D341Med (cell line): ENCODE data around the gene BHLHE41.
A peak's percentile ranks its signal among the peaks of the same experiment; 100 is the strongest.

ENCODE experiments used
- DNase-seq: peaks from one replicate; pipeline ENCODE4 v3.0.0; 2012; ENCODE audit warnings: low spot score

The BHLHE41 gene

DNA sequence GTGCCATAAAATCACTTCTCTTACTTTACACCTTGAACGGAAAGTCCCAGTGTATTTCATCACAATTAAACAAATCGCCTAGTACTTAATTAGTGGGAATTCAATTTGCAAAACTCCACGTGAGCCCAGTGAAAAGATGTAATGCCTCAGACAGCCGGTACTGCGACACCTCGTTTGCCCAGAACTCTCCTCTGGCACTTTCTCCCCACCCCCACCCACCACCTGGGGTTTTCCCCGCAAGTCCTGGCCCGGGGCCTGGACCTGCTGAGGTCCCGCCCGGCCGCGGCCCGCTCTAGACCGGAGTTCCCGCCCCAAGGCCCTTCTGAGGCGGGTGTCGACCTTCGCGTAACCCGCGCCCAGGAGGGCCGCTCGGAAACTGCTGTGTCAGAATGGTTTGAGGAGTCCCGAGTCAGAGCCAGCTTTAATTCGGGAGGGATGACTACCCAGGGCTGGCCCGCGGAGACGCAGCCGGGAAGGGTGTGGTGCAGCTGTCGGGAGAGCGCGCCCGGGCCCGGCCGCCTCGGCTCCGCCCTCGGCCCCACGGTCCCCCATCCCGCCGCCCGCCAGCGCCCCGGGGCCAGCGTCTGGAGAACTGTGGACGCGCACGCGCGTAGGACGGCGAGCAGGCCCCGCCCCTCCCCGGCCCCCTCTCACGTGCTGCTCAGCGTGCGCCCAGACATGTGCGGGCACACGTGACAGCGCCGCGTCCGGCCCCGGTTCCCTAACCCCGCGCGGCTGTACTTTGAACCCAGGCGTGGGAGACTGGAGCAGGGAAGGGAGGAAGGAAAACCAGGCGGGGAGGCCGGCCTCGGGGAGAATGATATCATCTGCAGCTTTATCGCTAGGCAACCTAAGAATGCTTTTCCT, 10.8 kb downstream of the BHLHE41 start:
- peak; percentile 97 for DNase-seq

DNA sequence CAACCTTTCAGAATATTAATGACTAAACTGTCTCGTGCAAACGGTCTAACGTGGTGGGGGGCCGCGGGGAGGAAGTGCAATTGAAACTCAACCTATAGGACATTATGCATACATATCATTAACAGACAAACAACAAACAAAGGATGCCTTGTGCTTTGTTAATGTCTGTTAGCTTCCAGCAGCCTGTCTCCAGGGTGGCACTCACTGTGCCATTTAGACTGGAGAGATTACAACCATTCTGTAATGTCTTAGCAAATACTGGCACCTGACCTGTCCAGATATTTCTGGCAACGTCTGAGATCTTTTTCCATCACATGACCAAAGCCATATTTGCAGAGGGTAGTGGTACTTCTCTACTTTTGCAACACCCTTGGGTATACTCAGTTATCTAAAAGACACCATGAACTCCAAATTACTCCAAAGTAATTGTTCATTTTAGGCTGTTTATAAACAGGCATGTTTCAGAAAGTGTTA, 11.6 kb downstream of the BHLHE41 start:
- DNase-seq: no peak

DNA sequence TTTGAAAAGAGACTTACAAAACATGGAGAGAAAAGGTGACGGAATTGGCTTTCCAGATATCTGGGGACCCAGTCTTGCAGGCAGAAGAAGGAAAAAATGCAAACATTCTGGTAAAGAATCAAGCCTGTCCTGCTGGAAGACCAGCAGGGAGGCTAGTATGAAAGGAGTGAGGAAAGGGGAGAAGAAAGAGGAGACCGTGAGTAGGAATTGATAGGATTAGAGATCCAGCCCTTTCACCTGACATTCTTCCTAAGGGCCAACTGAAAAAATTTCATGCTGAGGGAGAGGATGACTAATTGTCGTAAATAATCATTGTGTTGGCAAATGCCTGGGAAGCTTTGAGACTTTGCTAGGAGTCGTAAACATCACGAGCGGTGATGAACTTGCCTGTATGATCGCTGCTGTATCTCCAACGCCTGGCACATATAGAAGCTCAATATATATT, 12.1 kb downstream of the BHLHE41 start:
- no peak for DNase-seq

DNA sequence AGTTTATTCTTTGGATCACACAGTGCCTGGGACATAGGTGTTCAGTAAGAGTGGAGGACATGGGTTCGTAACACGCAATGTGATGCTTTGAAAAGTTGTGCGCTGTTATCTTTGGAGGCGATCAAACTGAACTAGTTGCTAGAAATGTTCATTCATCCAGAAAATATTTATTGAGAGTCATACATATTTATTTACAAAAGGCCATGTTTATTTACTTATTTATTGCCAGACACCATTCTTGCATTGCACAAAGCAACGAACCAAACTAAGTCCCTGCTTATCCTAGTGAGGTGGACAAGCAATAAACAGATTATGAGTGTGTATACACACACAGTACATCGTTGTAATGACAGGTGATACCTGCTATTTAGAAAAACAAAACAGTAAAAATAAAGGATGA, 12.6 kb downstream of the BHLHE41 start:
- no peak for DNase-seq

DNA sequence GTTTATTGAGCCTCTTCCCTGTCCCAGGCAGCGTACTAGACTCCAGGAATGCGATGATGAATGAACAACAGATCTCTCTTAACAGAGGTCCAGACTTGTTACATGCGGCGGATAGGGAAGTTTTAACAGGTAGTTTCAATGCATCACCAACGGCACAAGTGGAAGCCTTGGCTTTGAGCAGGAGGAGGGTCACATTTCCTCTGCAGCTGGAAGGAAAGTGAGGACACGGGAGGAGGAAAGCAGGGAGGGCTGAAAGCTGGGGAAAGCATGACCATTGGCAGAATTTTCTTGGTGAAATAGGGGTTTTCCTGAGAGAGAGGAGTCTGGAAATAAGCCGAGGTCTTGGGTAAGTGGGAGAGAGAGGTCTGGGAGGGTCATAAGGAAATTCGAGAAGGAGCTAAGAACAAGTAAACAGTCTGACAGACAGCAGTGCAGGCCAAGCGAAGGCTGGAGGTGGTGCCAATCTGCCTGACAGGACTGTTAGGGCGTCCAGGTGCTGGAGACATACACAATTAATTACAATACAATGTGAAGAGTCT, 15.4 kb downstream of the BHLHE41 start:
- DNase-seq: no peak

DNA sequence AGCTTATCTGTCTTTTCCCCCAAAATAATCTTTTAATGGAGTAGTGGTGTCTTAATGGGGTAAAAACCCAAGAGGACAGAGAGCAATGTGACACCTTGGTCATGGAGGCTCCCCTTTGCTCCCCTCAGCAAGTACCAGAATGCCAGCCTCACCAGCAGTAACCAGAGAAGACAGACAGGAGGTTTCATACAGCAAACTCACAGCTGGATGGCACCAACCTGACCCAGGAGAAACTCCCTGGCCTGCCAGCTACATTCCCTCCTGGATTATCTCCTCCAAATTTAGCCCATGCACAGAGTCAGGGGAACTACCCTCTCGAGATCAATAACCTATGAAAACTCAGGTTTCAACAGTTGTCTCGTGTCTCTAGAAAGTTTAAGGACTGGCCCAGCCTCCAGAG, 15.9 kb downstream of the BHLHE41 start:
- DNase-seq: no peak

DNA sequence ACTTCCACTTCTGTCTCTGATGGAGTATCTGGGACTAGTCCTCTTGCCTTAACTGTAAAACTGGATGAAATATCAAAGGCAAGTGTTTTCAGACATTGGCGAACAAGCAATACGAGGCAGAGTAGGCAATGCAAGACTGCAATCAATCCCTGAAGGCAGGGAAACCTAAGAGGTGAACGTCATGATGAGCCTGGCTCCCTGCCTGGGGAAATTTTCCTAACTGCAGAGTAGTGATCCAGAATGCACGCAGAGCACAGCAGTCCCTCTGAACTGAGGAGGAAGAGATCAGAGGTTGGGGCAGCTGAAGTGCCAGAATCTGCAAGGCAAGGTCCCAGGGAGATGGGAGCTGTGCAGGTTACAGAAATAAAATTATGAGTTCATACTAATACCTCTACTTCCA, 18.5 kb downstream of the BHLHE41 start:
- DNase-seq: no peak

DNA sequence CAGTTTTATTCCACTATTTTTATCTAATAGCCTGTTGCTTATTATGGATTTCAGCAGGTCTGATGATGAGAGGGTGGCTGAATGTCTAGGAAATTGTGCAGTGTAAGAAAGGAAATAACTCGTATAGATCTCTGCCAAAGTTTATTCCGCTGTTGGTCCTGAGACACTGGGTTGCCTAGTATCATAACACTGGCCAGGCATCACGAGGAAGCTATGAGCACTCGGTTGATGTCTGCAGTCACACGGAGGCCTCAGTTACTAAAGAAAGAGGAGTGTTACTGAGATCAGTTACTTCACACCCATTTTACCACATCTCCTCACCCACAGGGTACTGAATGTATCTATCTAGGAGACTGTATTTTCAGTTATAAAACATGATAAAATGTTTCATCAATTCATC, 21.9 kb downstream of the BHLHE41 start:
- no peak for DNase-seq

DNA sequence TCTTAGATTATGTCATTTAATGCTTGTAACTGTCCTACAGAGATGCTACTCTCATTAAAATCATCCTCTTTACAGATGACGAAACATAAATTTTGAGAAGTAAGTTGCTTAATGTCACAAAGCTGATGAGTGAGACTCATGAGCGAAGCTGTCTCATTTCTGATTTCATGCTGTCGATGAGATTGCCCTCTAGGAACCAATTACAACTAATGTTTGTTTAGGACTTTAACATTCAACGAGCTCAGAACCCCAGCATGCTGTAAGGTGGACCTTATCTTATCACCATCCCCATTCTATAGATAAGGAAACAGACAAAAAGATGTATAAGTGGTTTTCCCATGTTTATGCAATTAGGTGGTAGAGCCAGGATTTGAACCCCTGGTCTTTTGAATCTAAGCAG, 23.1 kb downstream of the BHLHE41 start:
- no peak for DNase-seq

DNA sequence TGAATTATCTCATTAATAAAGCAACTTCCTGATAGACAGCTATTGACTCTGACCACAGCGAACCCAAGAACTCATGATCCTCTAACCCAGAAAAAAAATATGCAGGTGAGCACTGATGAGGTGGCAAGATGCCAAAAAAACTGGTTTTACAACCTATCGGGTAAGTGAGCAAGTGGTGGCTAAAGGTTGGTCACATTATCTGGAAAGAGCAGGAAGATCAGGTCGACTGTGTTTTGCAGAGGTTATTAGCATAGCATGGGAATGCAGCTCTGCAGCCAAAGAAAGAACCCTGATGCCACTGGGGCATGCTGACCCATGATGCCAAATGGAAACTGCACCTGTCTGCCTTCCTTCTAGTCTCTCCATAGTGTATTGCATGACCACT, 23.5 kb downstream of the BHLHE41 start:
- DNase-seq: no peak

DNA sequence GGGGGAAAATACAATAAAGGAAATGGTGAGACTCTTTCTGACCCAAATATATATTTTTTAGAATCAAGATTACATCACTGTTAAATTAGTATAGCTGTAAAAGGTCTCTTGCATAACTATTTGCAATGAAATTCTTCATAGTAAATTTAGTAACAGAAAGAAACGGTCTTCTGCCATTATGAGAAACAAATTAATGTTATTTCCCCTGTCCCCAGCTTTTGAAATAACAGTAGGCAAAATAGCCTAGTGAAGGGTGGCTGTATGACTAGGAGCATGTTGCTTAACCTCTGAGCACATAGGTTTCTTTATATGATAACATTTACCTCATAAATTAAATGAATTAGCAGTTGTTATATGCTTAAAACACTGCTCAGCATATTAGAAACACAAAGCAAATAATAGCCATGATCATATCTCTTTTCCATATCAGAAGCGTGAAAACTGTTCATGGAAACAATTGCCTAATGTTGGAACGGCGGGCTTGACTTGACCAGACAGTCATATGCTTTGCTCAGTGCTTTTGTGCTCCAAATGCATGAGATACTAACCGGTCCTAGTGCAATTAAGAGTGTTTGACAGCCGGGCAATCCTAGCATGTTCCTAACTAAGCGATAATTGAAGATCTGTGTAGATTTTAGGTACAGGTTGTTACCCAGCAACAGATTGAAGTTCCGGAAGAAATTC, 24.0 kb downstream of the BHLHE41 start:
- DNase-seq: no peak

DNA sequence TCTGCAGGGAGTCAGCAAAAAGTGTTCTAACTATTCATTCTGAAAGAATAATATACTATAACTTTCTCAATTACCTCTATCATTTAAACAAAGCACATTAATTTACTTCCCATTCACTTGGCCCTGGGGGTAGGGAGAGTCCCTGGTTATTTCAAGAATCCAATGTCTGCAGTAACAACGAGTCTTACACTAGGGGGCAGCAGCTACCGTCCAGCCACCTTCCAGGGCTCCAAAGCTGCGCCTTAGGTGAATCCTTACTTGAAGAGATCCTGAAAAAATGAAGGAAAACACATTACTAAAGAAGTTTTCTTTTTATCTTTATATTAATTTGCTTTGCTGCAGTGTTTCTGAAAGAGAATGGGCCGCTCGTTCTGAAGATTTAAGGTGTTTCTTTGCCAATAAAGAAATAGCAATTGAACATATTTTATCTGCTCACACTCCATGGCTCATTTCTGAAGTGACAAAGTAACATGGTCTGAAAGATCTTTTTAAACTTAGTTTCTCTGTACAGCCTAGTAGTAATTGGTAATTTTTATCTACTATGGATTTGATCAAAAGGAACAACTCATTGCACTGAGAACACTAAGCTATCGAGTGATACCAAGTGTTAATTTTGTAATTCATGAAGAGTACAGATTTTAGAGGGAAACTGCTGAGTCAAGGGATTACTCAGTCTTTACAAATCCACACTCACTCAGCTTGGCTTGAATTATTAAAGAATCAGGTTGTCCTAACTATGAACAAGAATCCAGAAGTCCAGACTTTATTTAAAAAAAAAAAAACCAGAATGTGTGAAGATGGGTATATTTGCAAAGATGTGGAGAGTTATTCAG, 27.6 kb downstream of the BHLHE41 start:
- DNase-seq: peak; percentile 84

DNA sequence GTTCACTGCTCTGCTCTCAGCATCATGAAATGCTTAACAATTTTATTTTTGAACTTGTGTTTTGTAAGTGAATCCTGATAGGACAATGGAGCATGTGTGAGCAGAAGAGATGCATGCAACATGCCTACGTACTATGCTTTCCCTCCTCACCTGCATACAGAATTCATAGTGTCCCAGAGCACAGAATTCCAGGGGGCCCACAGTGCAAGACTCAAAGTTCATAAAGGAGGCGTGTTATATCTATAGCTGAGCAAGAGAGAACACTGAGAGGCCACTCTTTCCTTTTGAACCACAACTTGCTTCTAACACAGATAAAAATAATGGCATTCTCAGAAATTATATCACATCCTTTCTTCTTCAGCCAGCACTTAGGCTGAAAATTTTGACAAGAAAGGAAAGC, 28.8 kb downstream of the BHLHE41 start:
- DNase-seq: no peak

DNA sequence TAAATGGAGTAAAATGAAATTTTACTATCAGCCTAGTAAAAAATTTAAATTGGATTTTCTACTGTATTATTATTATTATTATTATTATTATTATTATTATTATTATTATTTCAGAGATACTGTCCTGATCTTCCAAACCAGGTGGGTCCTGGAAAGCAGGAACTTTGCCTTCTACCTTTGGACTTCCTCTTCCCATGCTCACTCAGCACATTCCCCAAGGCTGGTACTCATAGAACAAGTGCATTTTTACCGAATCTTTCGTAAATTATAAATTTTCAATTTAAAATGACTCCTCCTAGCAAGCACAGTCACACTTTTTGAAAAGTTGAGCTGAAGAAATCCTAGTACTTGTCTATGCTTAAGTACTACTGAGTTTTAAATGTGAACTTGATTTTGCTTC, 29.7 kb downstream of the BHLHE41 start:
- no peak for DNase-seq

DNA sequence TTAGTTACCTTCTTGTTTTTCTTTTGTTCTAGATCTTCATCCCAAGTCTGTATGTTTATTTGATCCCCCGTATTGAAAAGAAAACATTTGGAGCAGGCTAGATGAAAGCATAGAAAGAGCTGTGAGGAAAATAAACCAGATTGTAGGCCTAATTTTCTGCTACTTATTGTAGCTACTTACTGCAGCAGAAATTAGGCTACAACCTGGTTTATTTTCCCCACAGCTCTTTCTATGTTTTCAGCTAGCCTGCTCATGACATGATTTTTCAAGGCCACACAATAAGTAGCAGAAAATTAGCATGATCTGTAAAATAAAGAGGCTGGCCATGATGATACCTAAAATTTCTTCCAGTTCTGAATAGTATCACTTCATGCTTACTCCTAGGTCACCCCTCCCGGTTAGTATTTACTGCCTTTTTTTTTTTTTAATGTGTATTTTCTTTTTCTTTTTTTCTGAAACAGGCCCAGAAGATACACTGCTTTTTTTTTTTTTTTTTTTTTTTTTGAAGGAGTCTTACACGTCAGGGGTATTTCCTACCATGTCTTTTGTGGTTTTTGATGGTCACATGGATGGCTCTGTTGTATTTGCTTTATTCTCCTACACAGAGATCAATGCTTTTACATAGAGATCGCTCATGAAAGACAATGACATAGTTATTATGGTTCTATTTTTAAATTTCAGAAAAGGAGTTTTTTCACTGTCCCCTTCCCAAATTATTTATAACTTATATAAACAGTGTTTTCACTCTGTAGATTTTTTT, 32.3 kb downstream of the BHLHE41 start:
- DNase-seq: no peak

DNA sequence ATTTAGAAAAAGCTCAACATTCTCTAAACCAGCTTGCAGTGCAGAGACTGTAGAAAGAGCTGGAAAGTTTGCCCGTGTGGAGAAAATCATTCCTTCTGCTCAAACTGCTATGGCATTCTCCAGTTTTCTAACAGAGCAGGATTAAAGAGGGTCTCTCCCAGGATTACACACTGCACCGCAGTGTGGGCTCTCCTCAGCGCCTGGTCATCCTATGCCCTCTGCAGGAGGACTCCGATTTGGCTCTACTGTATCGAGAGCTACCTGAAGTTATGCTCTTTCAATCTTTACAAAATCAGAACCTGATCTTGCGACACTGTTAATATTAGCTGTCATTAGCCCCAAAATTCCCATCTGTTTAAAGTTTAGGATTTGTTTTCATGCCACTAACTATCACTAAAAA, 33.0 kb downstream of the BHLHE41 start:
- DNase-seq: peak; percentile 39

DNA sequence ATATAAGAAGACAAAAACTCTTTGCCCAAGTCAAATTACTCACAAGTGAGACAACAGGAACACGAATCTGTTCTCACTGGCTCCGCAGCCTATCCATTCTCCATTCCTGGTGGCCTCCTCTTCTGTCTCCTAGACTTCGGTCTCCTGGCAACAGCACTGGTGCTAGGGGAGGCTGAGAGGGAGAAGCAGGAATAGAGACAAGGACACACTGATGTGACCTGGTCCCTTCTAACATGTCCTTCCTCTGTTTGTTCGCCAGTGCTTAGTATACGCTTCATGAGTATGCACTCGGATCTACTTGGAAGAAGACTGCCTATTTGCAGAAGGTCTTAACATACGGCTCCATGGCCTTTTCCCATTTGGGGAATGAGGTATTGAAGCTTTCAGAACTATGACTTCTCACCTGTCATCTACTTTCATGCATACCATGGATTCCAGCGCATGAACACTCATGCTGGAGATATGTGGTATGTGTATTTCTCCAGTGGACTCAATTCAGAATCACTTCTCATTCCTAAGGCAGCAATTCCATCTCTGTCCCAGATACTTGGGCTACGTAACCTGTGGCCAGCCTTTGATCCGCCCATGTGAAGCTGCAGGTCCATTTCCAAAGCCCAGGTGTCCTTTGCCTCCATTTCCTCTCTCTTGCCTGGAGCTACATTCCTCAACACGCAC, 33.9 kb downstream of the BHLHE41 start:
- no peak for DNase-seq

DNA sequence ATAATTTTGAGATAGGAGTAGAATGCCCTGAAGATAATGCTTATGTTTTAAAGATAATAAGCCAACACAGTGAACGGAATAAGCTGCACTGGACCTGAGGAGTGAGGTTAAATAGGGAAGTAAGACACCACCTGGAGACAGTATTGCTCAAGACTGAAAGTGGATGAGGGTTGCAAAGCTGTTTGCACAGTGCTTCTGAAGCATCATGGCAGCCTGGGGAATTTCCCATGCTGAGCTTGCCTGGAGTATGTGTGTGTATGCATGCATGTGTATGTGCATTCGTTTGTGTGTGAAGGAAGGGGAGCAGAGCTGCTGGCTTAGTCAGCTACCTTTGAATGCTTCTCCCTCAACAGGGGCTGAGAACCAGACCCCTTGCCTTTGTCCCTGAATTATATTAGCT, 35.8 kb downstream of the BHLHE41 start:
- DNase-seq: no peak

DNA sequence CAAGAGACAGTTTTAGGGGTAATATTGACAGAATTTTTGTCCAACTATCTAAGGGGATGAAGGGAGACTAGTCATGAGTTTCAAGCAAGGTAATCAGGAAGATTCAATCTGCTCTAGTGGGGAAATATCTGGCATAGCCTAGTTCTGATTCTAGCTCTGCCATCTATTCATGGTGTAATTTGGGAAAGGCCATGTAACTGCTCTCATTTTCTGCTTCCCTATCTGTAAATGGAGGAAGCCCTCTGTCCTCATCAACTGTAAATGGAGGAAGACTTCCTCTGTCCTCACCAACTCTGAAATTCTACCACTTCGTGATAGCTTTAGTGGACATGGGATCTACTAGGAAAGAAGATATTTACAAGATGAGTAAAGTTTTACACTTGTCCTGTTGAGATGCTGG, 37.9 kb downstream of the BHLHE41 start:
- no peak for DNase-seq

DNA sequence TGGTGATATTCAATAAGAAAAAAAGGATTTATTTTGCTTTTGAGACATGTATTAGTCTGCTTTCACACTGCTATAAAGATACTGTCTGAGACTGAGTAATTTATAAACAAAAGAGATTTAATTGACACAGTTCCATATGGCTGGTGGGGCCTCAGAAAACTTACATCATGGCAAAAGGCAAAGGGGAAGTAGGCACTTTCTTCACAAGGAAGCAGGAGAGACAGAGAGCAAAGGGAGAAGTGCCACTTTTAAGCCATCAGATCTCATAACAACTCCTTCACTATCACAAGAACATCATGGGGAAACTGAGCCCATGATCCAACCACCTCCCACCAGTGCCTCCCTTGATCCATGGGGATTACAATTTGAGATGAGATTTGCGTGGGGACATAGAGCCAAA, 43.9 kb downstream of the BHLHE41 start:
- DNase-seq: no peak
